T-cell (primary cell): ENCODE data around the gene SLC9A1. TPM values are rescaled to one million over a fixed set of nuclear protein-coding genes. Genes with fewer than 3 reads are reported as not detected.
"Not testable (repeated sequence)": the region's sequence is repeated elsewhere in the genome, so short reads cannot be mapped to it uniquely, and the experiment has no call there.

Source experiments
- ATAC-seq, 4 experiments: fragments of 200-7000 bp in 3 of 4; fragments of 150-1000 bp in 1 of 4; cut with Tn5 transposase; replicated peaks in 1 of 4; 1 replicate in 3 of 4; 2 replicates in 1 of 4; pipeline ENCODE4 v1.10.0; 2021; ENCODE audit warnings: moderate library complexity in 3 of 4, mild to moderate bottlenecking in 2 of 4, moderate number of reproducible peaks in 1 of 4
- CTCF ChIA-PET, 2 donors: fragments of 300-600 bp; sonication (Branson Sonifier 250); formaldehyde crosslinking; loops; one replicate each; lab custom pipeline; 2022; ENCODE audit warnings: antibody characterized with exemption in 2 of 2; lab: Charles Lee
- POLR2A ChIA-PET, 2 donors: fragments of 300-600 bp; sonication (Branson Sonifier 250); formaldehyde crosslinking; loops; one replicate each; lab custom pipeline; 2022; ENCODE audit warnings: antibody characterized with exemption in 2 of 2; lab: Charles Lee
- DNase-seq, 35 experiments: peaks; one replicate each; pipeline versions ENCODE4 v3.0.0 to v3.0.0-alpha.2; 2013 to 2023
- H3K27ac ChIP-seq: one replicate; pipeline ENCODE4 v1.5.1; 2013; ENCODE audit warnings: low read length
- H3K27me3 ChIP-seq, 2 experiments: replicated peaks in 1 of 2; 1 replicate in 1 of 2; 2 replicates in 1 of 2; pipeline versions ENCODE4 v1.6.1 to v1.7.0; 2013; ENCODE audit warnings: low read length in 1 of 2, mixed read lengths in 1 of 2; ENCODE audit not compliant: control insufficient read depth in 2 of 2, insufficient read depth in 2 of 2; ENCODE audit errors: extremely low read depth in 1 of 2
- H3K36me3 ChIP-seq, 2 donors: 1 replicate in 1 of 2; 2 replicates in 1 of 2; pipeline versions ENCODE4 v1.6.1 to v1.7.0; 2013; ENCODE audit warnings: low read length in 1 of 2; ENCODE audit not compliant: control insufficient read depth in 2 of 2, insufficient read depth in 1 of 2; ENCODE audit errors: extremely low read depth in 1 of 2
- H3K4me1 ChIP-seq, 2 experiments: 1 replicate in 1 of 2; 2 replicates in 1 of 2; pipeline versions ENCODE4 v1.6.1 to v1.7.0; 2013; ENCODE audit warnings: low read length in 2 of 2, mixed read lengths in 1 of 2; ENCODE audit not compliant: insufficient read depth in 2 of 2, control insufficient read depth in 1 of 2; ENCODE audit errors: extremely low read depth in 1 of 2
- H3K4me3 ChIP-seq, 2 donors: 1 replicate in 1 of 2; 2 replicates in 1 of 2; pipeline versions ENCODE4 v1.5.1 to v1.7.0; 2013; ENCODE audit warnings: mild to moderate bottlenecking in 2 of 2, low read length in 1 of 2, moderate library complexity in 1 of 2; ENCODE audit not compliant: control insufficient read depth in 1 of 2; ENCODE audit errors: extremely low read depth in 1 of 2
- H3K9me3 ChIP-seq: 2 replicates; pipeline ENCODE4 v1.7.0; 2013
- H3K27ac Mint-ChIP-seq, 2 donors: one replicate each; pipeline ENCODE4 v1.8.0; 2020 to 2021; ENCODE audit warnings: mild to moderate bottlenecking in 2 of 2, mixed read lengths in 2 of 2
- H3K27me3 Mint-ChIP-seq, 2 donors: one replicate each; pipeline ENCODE4 v1.8.0; 2021 to 2022; ENCODE audit warnings: mixed read lengths in 2 of 2
- H3K36me3 Mint-ChIP-seq: one replicate; pipeline ENCODE4 v1.8.0; 2021; ENCODE audit warnings: mixed read lengths
- H3K4me1 Mint-ChIP-seq, 3 donors: one replicate each; pipeline ENCODE4 v1.8.0; 2020 to 2022; ENCODE audit warnings: mixed read lengths in 3 of 3, mild to moderate bottlenecking in 1 of 3
- H3K4me3 Mint-ChIP-seq, 3 donors: one replicate each; pipeline ENCODE4 v1.8.0; 2020 to 2022; ENCODE audit warnings: mild to moderate bottlenecking in 3 of 3, mixed read lengths in 3 of 3, moderate library complexity in 3 of 3
- H3K9me3 Mint-ChIP-seq, 3 donors: one replicate each; pipeline ENCODE4 v1.8.0; 2020 to 2022; ENCODE audit warnings: mixed read lengths in 3 of 3
- WGBS: methylation state at CpG from one replicate; pipeline ENCODE4 v1.1.5; 2013; ENCODE audit warnings: missing lambda C conversion rate; ENCODE audit not compliant: insufficient coverage; 5-methylcytosine and 5-hydroxymethylcytosine counted together
- total RNA-seq, 35 experiments: library from RNA in 6 of 35; stranded (reverse) in 6 of 35; fragments of 120-200 nt in 1 of 35; gene quantifications; one replicate each; pipeline versions ENCODE4 v1.2.1 to v1.2.4 and lab custom pipeline; 2013 to 2026

SLC9A1 gene
- total RNA-seq, 5 donors from 2014 or later (not counting 1 experiment from before 2014, with no cell fraction given), result 14.6 to 24.4 (median 18.5) TPM

GRCh38 chr1:27179979-27180378, 25.1 kb upstream of the SLC9A1 start:
- no peaks in the 10 kb centered on the region for H3K36me3 ChIP-seq
- H3K4me3 ChIP-seq, result no peak overlapping the region
- no peak for ATAC-seq
- H3K4me3 Mint-ChIP-seq, result no peak overlapping the region
- no peaks in the 10 kb centered on the region for H3K27me3 Mint-ChIP-seq
- H3K36me3 Mint-ChIP-seq, result no peaks in the 10 kb centered on the region
- H3K4me1 Mint-ChIP-seq, result no peaks in the 10 kb centered on the region
- no peak overlapping the region for H3K27ac Mint-ChIP-seq
- no peaks in the 10 kb centered on the region for H3K9me3 ChIP-seq
- H3K4me1 ChIP-seq, result no peaks in the 10 kb centered on the region
- ChIA-PET POLR2A (interaction anchor here (0.6 kb wide), 2 partner anchors 412 to 891 kb away, joined by 3 read pairs; no protein-coding TSS in a partner anchor), CTCF (interaction anchor here in 1 of 2 donors (0.5 to 0.8 kb wide), 2 partner anchors 51 to 762 kb away, joined by 4 to 5 read pairs; no protein-coding TSS in a partner anchor)
- WGBS, result 73% methylated on average over 2 of the region's 3 CpGs
- no peak overlapping the region for H3K27ac ChIP-seq
- no peaks in the 10 kb centered on the region for H3K27me3 ChIP-seq
- no peak for DNase-seq
- H3K9me3 Mint-ChIP-seq, result peaks cover 0 to 9% (median 5%) of the 10 kb centered on the region in 3 donors

- Mint-ChIP-seq H3K4me3 (no peak overlapping the region), H3K36me3 (no peaks in the 10 kb centered on the region), H3K27me3 (no peaks in the 10 kb centered on the region), H3K4me1 (no peaks in the 10 kb centered on the region), H3K27ac (no peak overlapping the region), H3K9me3 (peaks cover 0 to 9% (median 5%) of the 10 kb centered on the region in 3 donors)
- no peaks in the 10 kb centered on the region for H3K9me3 ChIP-seq
- H3K36me3 ChIP-seq, result no peaks in the 10 kb centered on the region
- H3K27me3 ChIP-seq, result no peaks in the 10 kb centered on the region
- no peaks in the 10 kb centered on the region for H3K4me1 ChIP-seq
- no peak overlapping the region for H3K27ac ChIP-seq
- CTCF ChIA-PET, result interaction anchor here in 1 of 2 donors (0.6 to 0.7 kb wide), 2 partner anchors 76 to 247 kb away, joined by 3 read pairs; no protein-coding TSS in a partner anchor
- H3K4me3 ChIP-seq, result no peak overlapping the region
- POLR2A ChIA-PET, result interaction anchor here in 1 of 2 donors (0.6 kb wide), 2 partner anchors 546 to 892 kb away, joined by 3 to 4 read pairs; no protein-coding TSS in a partner anchor
- ATAC-seq, result no peak
- DNase-seq, result no peak
Observed at GRCh38 chr1:27179379-27179778, 24.5 kb upstream of the SLC9A1 start.

- Histone ChIP-seq H3K27ac (no peak overlapping the region), H3K4me1 (no peaks in the 10 kb centered on the region), H3K27me3 (peaks cover 0 to 2% of the 10 kb centered on the region in 2 experiments), H3K9me3 (no peaks in the 10 kb centered on the region), H3K4me3 (no peak overlapping the region), H3K36me3 (no peaks in the 10 kb centered on the region)
- CTCF ChIA-PET, result no interaction called here
- no peak for DNase-seq
- WGBS, result 97% methylated on average over 26 of the region's 26 CpGs
- Mint-ChIP-seq H3K36me3 (no peaks in the 10 kb centered on the region), H3K27ac (no peak overlapping the region), H3K27me3 (no peaks in the 10 kb centered on the region), H3K4me3 (no peak overlapping the region), H3K4me1 (no peaks in the 10 kb centered on the region), H3K9me3 (peaks cover 0 to 9% (median 0%) of the 10 kb centered on the region in 3 donors)
- POLR2A ChIA-PET, result no interaction called here
- ATAC-seq, result no peak
Observed at GRCh38 chr1:27176954-27177353, 22.0 kb upstream of the SLC9A1 start.

- Mint-ChIP-seq H3K4me1 (no peaks in the 10 kb centered on the region), H3K27me3 (no peaks in the 10 kb centered on the region), H3K9me3 (peaks cover 0 to 9% (median 0%) of the 10 kb centered on the region in 3 donors), H3K36me3 (no peaks in the 10 kb centered on the region), H3K27ac (no peak overlapping the region), H3K4me3 (no peak overlapping the region)
- DNase-seq, result no peak
- peaks cover 0 to 5% of the 10 kb centered on the region in 2 experiments for H3K27me3 ChIP-seq
- no peak overlapping the region for H3K4me3 ChIP-seq
- H3K36me3 ChIP-seq, result no peaks in the 10 kb centered on the region
- no peaks in the 10 kb centered on the region for H3K4me1 ChIP-seq
- CTCF ChIA-PET, result no interaction called here
- no peak for ATAC-seq
- H3K9me3 ChIP-seq, result no peaks in the 10 kb centered on the region
- POLR2A ChIA-PET, result no interaction called here
- WGBS, result 89% methylated on average over 3 of the region's 4 CpGs
- no peak overlapping the region for H3K27ac ChIP-seq
Observed at GRCh38 chr1:27176323-27176722, 21.4 kb upstream of the SLC9A1 start.

GRCh38 chr1:27172992-27173391, 18.1 kb upstream of the SLC9A1 start:
- H3K4me3 Mint-ChIP-seq, POLR2A ChIA-PET, H3K27me3 ChIP-seq, DNase-seq, H3K27ac ChIP-seq, H3K4me3 ChIP-seq, H3K4me1 ChIP-seq, H3K27me3 Mint-ChIP-seq, H3K27ac Mint-ChIP-seq, H3K36me3 Mint-ChIP-seq, H3K9me3 ChIP-seq, H3K9me3 Mint-ChIP-seq, H3K4me1 Mint-ChIP-seq, ATAC-seq, H3K36me3 ChIP-seq: not testable (repeated sequence)
- CTCF ChIA-PET, result interaction anchor here in 1 of 2 donors (0.7 kb wide), 1 partner anchor 18 kb away, joined by 3 read pairs; the partner anchor contains the start of gene SLC9A1
- 93% methylated on average over 2 of the region's 5 CpGs for WGBS

- DNase-seq (no peak), ATAC-seq (no peak)
- ChIA-PET CTCF (interaction anchor here (0.6 to 1.2 kb wide), 3 partner anchors 25 to 58 kb away, joined by 3 to 4 read pairs (median 3); no protein-coding TSS in a partner anchor), POLR2A (no interaction called here)
- no peak overlapping the region for H3K4me3 Mint-ChIP-seq
- H3K27ac Mint-ChIP-seq, result no peak overlapping the region
- Histone ChIP-seq H3K36me3 (no peaks in the 10 kb centered on the region), H3K9me3 (no peaks in the 10 kb centered on the region), H3K27ac (no peak overlapping the region), H3K27me3 (peaks cover 0 to 3% of the 10 kb centered on the region in 2 experiments), H3K4me1 (peaks cover 3% of the 10 kb centered on the region in 2 experiments), H3K4me3 (no peak overlapping the region)
- H3K36me3 Mint-ChIP-seq, result no peaks in the 10 kb centered on the region
- H3K27me3 Mint-ChIP-seq, result no peaks in the 10 kb centered on the region
- peaks cover 4 to 6% (median 5%) of the 10 kb centered on the region in 3 donors for H3K4me1 Mint-ChIP-seq
- WGBS, result 57% methylated on average over 4 of the region's 4 CpGs
- H3K9me3 Mint-ChIP-seq, result no peaks in the 10 kb centered on the region
Observed at GRCh38 chr1:27166929-27167328, 12.0 kb upstream of the SLC9A1 start.
